IMR-90 (cell line): Measurements from ENCODE around the gene AGAP1. TPM values are rescaled to one million over a fixed set of nuclear protein-coding genes. Genes with fewer than 3 reads are reported as not detected.

ENCODE experiments used
- ATAC-seq: fragments of 200-7000 bp; cut with Tn5 transposase; 2 replicates; pipeline ENCODE4 v1.9.1; 2020; ENCODE audit warnings: low read depth, mild to moderate bottlenecking, moderate library complexity
- BruUV-seq: library from RNA; stranded (reverse); fragments of 400-500 nt; replicated peaks from 2 replicates; lab custom pipeline; 2021; lab: Mats Ljungman, UMichigan
- CTCF ChIA-PET: fragments of 300-600 bp; formaldehyde crosslinking; extraction: SDS; loops from one replicate; lab custom pipeline; 2021; ENCODE audit warnings: antibody characterized with exemption; lab: Yijun Ruan, JAX
- POLR2A ChIA-PET: fragments of 300-600 bp; sonication (Branson Sonifier 250); formaldehyde crosslinking; loops from one replicate; lab custom pipeline; 2022; ENCODE audit warnings: antibody characterized with exemption; ENCODE audit not compliant: unreplicated experiment; lab: Charles Lee
- DNase-seq: peaks from one replicate; pipeline ENCODE4 v3.0.0; 2013
- H2AFZ ChIP-seq: replicated peaks from 2 replicates; pipeline ENCODE3; 2013; ENCODE audit warnings: low read length, mild to moderate bottlenecking; ENCODE audit not compliant: poor library complexity
- H2AK5ac ChIP-seq: 2 replicates; pipeline ENCODE4 v1.6.1; 2013; ENCODE audit warnings: low read depth, low read length, inconsistent platforms
- H2AK9ac ChIP-seq: replicated peaks from 2 replicates; pipeline ENCODE3; 2013; ENCODE audit warnings: mild to moderate bottlenecking, low read depth, low read length, moderate library complexity; ENCODE audit not compliant: poor library complexity
- H2BK120ac ChIP-seq: 2 replicates; pipeline ENCODE4 v1.6.1; 2013; ENCODE audit warnings: low read depth, low read length, inconsistent platforms
- H2BK15ac ChIP-seq: 3 replicates; pipeline ENCODE4 v1.6.1; 2013; ENCODE audit warnings: low read depth, low read length, inconsistent platforms
- H2BK20ac ChIP-seq: 2 replicates; pipeline ENCODE4 v1.6.1; 2013; ENCODE audit warnings: low read depth, mild to moderate bottlenecking, inconsistent platforms, low read length, moderate library complexity
- H2BK5ac ChIP-seq: 2 replicates; pipeline ENCODE4 v1.6.1; 2013; ENCODE audit warnings: mild to moderate bottlenecking, low read depth, low read length, inconsistent platforms; ENCODE audit not compliant: poor library complexity, severe bottlenecking
- H3K14ac ChIP-seq: replicated peaks from 2 replicates; pipeline ENCODE4 v1.6.1; 2013; ENCODE audit warnings: low read depth, low read length, inconsistent platforms
- H3K18ac ChIP-seq: 2 replicates; pipeline ENCODE4 v1.6.1; 2013; ENCODE audit warnings: low read depth, low read length, control low read depth
- H3K23ac ChIP-seq: 2 replicates; pipeline ENCODE4 v1.6.1; 2013; ENCODE audit warnings: low read depth, low read length, inconsistent platforms
- H3K27ac ChIP-seq: 2 replicates; pipeline ENCODE4 v1.5.1; 2013; ENCODE audit warnings: mild to moderate bottlenecking, control low read depth, low read length; ENCODE audit not compliant: insufficient read depth
- H3K27me3 ChIP-seq: 2 replicates; pipeline ENCODE4 v1.6.1; 2013; ENCODE audit warnings: low read length; ENCODE audit not compliant: control insufficient read depth, insufficient read depth
- H3K36me3 ChIP-seq: 2 replicates; pipeline ENCODE4 v1.6.1; 2013; ENCODE audit warnings: low read length, mixed read lengths; ENCODE audit not compliant: control insufficient read depth, insufficient read depth
- H3K4ac ChIP-seq: 2 replicates; pipeline ENCODE4 v1.6.1; 2013; ENCODE audit warnings: low read depth, low read length, inconsistent platforms
- H3K4me1 ChIP-seq: 2 replicates; pipeline ENCODE4 v1.6.1; 2013; ENCODE audit warnings: low read length, mixed read lengths; ENCODE audit not compliant: control insufficient read depth, insufficient read depth
- H3K4me2 ChIP-seq: 2 replicates; pipeline ENCODE4 v1.6.1; 2013; ENCODE audit warnings: low read depth, mild to moderate bottlenecking, control low read depth, low read length, moderate library complexity
- H3K4me3 ChIP-seq: 2 replicates; pipeline ENCODE4 v1.5.1; 2013; ENCODE audit warnings: low read depth, mild to moderate bottlenecking, control low read depth, low read length, moderate library complexity; ENCODE audit not compliant: insufficient read depth
- H3K56ac ChIP-seq: 2 replicates; pipeline ENCODE4 v1.6.1; 2013; ENCODE audit warnings: low read length, inconsistent platforms; ENCODE audit not compliant: insufficient read depth; ENCODE audit errors: extremely low read depth
- H3K79me1 ChIP-seq, 2 experiments: 2 replicates each; pipeline ENCODE4 v1.6.1; 2013; ENCODE audit warnings: low read length in 2 of 2, inconsistent platforms in 1 of 2, low read depth in 1 of 2
- H3K9ac ChIP-seq: 2 replicates; pipeline ENCODE4 v1.6.1; 2013; ENCODE audit warnings: low read depth, low read length, control low read depth
- H3K9me1 ChIP-seq: 2 replicates; pipeline ENCODE4 v1.6.1; 2013; ENCODE audit warnings: low read length, inconsistent platforms; ENCODE audit not compliant: insufficient read depth
- H3K9me3 ChIP-seq: 2 replicates; pipeline ENCODE4 v1.6.1; 2013; ENCODE audit warnings: low read length; ENCODE audit not compliant: control insufficient read depth, insufficient read depth
- H4K20me1 ChIP-seq: 2 replicates; pipeline ENCODE4 v1.6.1; 2013; ENCODE audit warnings: low read length, inconsistent platforms; ENCODE audit not compliant: insufficient read depth
- H4K5ac ChIP-seq: 2 replicates; pipeline ENCODE4 v1.6.1; 2013; ENCODE audit warnings: mild to moderate bottlenecking, low read depth, low read length, control low read depth
- H4K8ac ChIP-seq, 2 experiments: 2 replicates each; pipeline ENCODE4 v1.6.1; 2013; ENCODE audit warnings: low read depth in 2 of 2, low read length in 2 of 2, control low read depth in 1 of 2, inconsistent platforms in 1 of 2
- H4K91ac ChIP-seq: 2 replicates; pipeline ENCODE4 v1.6.1; 2013; ENCODE audit warnings: low read depth, low read length, inconsistent platforms; ENCODE audit not compliant: insufficient read depth
- BHLHE40 ChIP-seq: fragments of 150-350 bp; IDR thresholded peaks from 2 replicates; pipeline ENCODE4 v1.6.1; 2016; ENCODE audit warnings: mild to moderate bottlenecking, low read depth, low read length
- CEBPB ChIP-seq: IDR thresholded peaks from 2 replicates; pipeline ENCODE4 v1.6.1; 2012; ENCODE audit warnings: low read depth, low read length, improper control_type of control experiment
- FOS ChIP-seq: fragments of 150-350 bp; IDR thresholded peaks from 2 replicates; pipeline ENCODE4 v1.6.1; 2016; ENCODE audit warnings: low read depth, low read length
- MAFK ChIP-seq: IDR thresholded peaks from 2 replicates; pipeline ENCODE4 v1.6.1; 2012; ENCODE audit warnings: low read depth, low read length, improper control_type of control experiment
- MAZ ChIP-seq: IDR thresholded peaks from 2 replicates; pipeline ENCODE4 v1.6.1; 2012; ENCODE audit warnings: low read depth, mild to moderate bottlenecking, low read length, improper control_type of control experiment, moderate library complexity, borderline replicate concordance
- MXI1 ChIP-seq: IDR thresholded peaks from 2 replicates; pipeline ENCODE4 v1.6.1; 2012; ENCODE audit warnings: low read depth, mild to moderate bottlenecking, low read length, moderate library complexity, borderline replicate concordance
- NFE2L2 ChIP-seq: fragments of 150-350 bp; IDR thresholded peaks from 2 replicates; pipeline ENCODE4 v1.6.1; 2016; ENCODE audit warnings: low read depth, mild to moderate bottlenecking, low read length
- POLR2A ChIP-seq: IDR thresholded peaks from 2 replicates; pipeline ENCODE4 v1.6.1; 2012; ENCODE audit warnings: mild to moderate bottlenecking, low read depth, low read length
- RAD21 ChIP-seq: IDR thresholded peaks from 2 replicates; pipeline ENCODE4 v1.6.1; 2012; ENCODE audit warnings: low read length, improper control_type of control experiment
- RCOR1 ChIP-seq: IDR thresholded peaks from 2 replicates; pipeline ENCODE4 v1.6.1; 2012; ENCODE audit warnings: mild to moderate bottlenecking, low read length, improper control_type of control experiment; ENCODE audit not compliant: insufficient replicate concordance
- RFX5 ChIP-seq: IDR thresholded peaks from 2 replicates; pipeline ENCODE4 v1.8.0; 2012; ENCODE audit warnings: low read depth, mild to moderate bottlenecking, low read length, moderate library complexity
- SMC3 ChIP-seq: fragments of 150-350 bp; IDR thresholded peaks from 2 replicates; pipeline ENCODE4 v1.6.1; 2016; ENCODE audit warnings: low read depth, mild to moderate bottlenecking, antibody characterized with exemption, low read length, moderate library complexity
- WGBS, 2 experiments: methylation state at CpG; one replicate each; pipeline versions ENCODE4 v1.1.5 to v1.1.7; 2013; ENCODE audit warnings: missing lambda C conversion rate in 2 of 2; ENCODE audit not compliant: insufficient read length in 1 of 2; ENCODE audit errors: extremely low coverage in 2 of 2; 5-methylcytosine and 5-hydroxymethylcytosine counted together
- dilution Hi-C: fragments of 300-500 bp; cut with HindIII; formaldehyde crosslinking; loops from one replicate; pipeline ENCODE4 v1.14.3; 2018; ENCODE audit warnings: low sequenced_read_pairs; ENCODE audit not compliant: unreplicated experiment
- in situ Hi-C: fragments of 300-500 bp; cut with MboI; formaldehyde crosslinking; loops from 3 replicates; pipeline ENCODE4 v1.14.3; 2019; ENCODE audit warnings: low sequenced_read_pairs, inconsistent platforms, mixed read lengths
- intact Hi-C: fragments of 100-400 bp; cut with micrococcal nuclease; formaldehyde crosslinking; loops from 2 replicates; pipeline ENCODE4 v1.10.0; 2022
- polyA plus RNA-seq, 3 experiments: library from polyadenylated mRNA; depleted of rRNA; stranded (reverse); fragments of >200 nt; gene quantifications; 2 replicates each; pipeline ENCODE4 v1.2.3, GENCODE V29; 2012; ENCODE audit warnings: low replicate concordance in 1 of 3
- total RNA-seq: library from RNA; depleted of rRNA; stranded (reverse); fragments of >200 nt; gene quantifications from 2 replicates; pipeline ENCODE4 v1.2.3, GENCODE V29; 2012
- TF ChIP-seq, protein P1 (sequence below): conservative IDR thresholded peaks from 2 replicates; pipeline ENCODE4 v1.5.1; 2012; ENCODE audit warnings: mild to moderate bottlenecking, low read depth, low read length, improper control_type of control experiment
- TF ChIP-seq, protein P2 (sequence below): fragments of 150-350 bp; IDR thresholded peaks from 2 replicates; pipeline ENCODE4 v1.6.1; 2016; ENCODE audit warnings: low read depth, mild to moderate bottlenecking, low read length, moderate library complexity, borderline replicate concordance
- TF ChIP-seq, protein P3 (sequence below): fragments of 150-350 bp; IDR thresholded peaks from 2 replicates; pipeline ENCODE4 v1.6.1; 2017; ENCODE audit warnings: mild to moderate bottlenecking, antibody characterized with exemption, low read length, low read depth

Gene AGAP1
- total and polyA plus RNA-seq, 2 of the 4 experiments (the other 2 are of a cell fraction) = 15.1 to 16.4 TPM

DNA sequence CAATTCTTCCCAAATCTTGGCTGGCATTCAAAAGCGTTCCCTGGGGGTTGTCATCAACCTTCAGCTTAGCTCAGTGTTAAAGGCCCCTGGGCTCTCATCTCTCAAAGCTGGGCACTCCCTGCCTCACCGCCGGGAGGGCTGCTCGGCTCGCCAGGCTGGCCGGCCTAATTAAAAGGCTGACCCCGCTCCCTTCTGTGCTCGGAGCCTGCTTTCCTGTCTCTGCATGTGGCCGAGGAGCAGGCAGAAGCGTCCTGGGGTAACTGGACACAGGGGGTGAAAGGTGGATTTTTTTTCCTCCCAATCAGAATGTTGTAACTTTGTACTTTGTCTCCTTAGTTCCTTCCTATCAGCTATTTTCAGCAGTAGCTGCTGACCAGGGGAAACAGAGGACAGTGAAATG, 443.2 kb downstream of the AGAP1 start:
- H3K4me2 ChIP-seq = no peak overlapping the region
- in situ Hi-C loops (no loop called here), intact Hi-C loops (no loop called here), dilution Hi-C loops (no loop called here)
- peaks cover 9% of the 10 kb centered on the region; the same call in 1 of the 2 replicates for H4K20me1 ChIP-seq
- H3K36me3 ChIP-seq = peaks cover 1% of the 10 kb centered on the region
- H2BK5ac ChIP-seq = no peak overlapping the region
- no peak overlapping the region for H3K4me3 ChIP-seq
- H3K23ac ChIP-seq = no peak overlapping the region
- no peak overlapping the region for H2AK9ac ChIP-seq
- no peak overlapping the region for H3K14ac ChIP-seq
- H3K4ac ChIP-seq = no peak overlapping the region
- no peaks in the 10 kb centered on the region for H3K27me3 ChIP-seq
- no peak overlapping the region for H4K91ac ChIP-seq
- no peak overlapping the region for H3K9ac ChIP-seq
- H3K56ac ChIP-seq = no peak overlapping the region
- no peak for DNase-seq
- peaks cover 21% of the 10 kb centered on the region for H3K4me1 ChIP-seq
- no peak overlapping the region for H2BK20ac ChIP-seq
- BruUV-seq = no TSS peak
- no peak overlapping the region for H2BK120ac ChIP-seq
- H2BK15ac ChIP-seq = no peak overlapping the region
- ChIA-PET CTCF (interaction anchor here (0.8 to 0.9 kb wide), 2 partner anchors 244 to 291 kb away, joined by 3 read pairs; no protein-coding TSS in a partner anchor), POLR2A (no interaction called here)
- no peak for ATAC-seq
- no peak overlapping the region for H3K18ac ChIP-seq
- no peak overlapping the region for H3K27ac ChIP-seq
- H2AFZ ChIP-seq = no peak overlapping the region
- no peak overlapping the region for H4K8ac ChIP-seq
- H3K9me1 ChIP-seq = peaks cover 26% of the 10 kb centered on the region
- WGBS, 2 experiments = 72% methylated on average over 5 of the region's 10 CpGs; no CpG with 5 or more reads in 1 of the 2 experiments
- no peak overlapping the region for H2AK5ac ChIP-seq
- H3K9me3 ChIP-seq = no peaks in the 10 kb centered on the region
- H3K79me1 ChIP-seq = 0 out of 4 replicates have a peak, but pooled peaks cover 0 to 4% of the 10 kb centered on the region in 2 experiments
- TF ChIP-seq BHLHE40 = no peak
- TF ChIP-seq MAFK = no peak
- TF ChIP-seq FOS = no peak
- no peak for TF ChIP-seq NFE2L2
- TF ChIP-seq SMC3 = no peak
- TF ChIP-seq, protein P1, sequence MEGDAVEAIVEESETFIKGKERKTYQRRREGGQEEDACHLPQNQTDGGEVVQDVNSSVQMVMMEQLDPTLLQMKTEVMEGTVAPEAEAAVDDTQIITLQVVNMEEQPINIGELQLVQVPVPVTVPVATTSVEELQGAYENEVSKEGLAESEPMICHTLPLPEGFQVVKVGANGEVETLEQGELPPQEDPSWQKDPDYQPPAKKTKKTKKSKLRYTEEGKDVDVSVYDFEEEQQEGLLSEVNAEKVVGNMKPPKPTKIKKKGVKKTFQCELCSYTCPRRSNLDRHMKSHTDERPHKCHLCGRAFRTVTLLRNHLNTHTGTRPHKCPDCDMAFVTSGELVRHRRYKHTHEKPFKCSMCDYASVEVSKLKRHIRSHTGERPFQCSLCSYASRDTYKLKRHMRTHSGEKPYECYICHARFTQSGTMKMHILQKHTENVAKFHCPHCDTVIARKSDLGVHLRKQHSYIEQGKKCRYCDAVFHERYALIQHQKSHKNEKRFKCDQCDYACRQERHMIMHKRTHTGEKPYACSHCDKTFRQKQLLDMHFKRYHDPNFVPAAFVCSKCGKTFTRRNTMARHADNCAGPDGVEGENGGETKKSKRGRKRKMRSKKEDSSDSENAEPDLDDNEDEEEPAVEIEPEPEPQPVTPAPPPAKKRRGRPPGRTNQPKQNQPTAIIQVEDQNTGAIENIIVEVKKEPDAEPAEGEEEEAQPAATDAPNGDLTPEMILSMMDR = no peak
- TF ChIP-seq RFX5 = no peak
- no peak for TF ChIP-seq MAZ
- TF ChIP-seq MXI1 = no peak
- TF ChIP-seq, protein P2, sequence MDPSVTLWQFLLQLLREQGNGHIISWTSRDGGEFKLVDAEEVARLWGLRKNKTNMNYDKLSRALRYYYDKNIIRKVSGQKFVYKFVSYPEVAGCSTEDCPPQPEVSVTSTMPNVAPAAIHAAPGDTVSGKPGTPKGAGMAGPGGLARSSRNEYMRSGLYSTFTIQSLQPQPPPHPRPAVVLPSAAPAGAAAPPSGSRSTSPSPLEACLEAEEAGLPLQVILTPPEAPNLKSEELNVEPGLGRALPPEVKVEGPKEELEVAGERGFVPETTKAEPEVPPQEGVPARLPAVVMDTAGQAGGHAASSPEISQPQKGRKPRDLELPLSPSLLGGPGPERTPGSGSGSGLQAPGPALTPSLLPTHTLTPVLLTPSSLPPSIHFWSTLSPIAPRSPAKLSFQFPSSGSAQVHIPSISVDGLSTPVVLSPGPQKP = no peak
- no peak for TF ChIP-seq RCOR1
- no peak for TF ChIP-seq CEBPB
- TF ChIP-seq, protein P3, sequence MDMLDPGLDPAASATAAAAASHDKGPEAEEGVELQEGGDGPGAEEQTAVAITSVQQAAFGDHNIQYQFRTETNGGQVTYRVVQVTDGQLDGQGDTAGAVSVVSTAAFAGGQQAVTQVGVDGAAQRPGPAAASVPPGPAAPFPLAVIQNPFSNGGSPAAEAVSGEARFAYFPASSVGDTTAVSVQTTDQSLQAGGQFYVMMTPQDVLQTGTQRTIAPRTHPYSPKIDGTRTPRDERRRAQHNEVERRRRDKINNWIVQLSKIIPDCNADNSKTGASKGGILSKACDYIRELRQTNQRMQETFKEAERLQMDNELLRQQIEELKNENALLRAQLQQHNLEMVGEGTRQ = no peak
- no peak for TF ChIP-seq RAD21
- TF ChIP-seq POLR2A = no peak
- H4K5ac ChIP-seq = no peak overlapping the region
